NOMO-1 (cell line): ENCODE data around the gene TUG1.

Experiments used
- DNase-seq, 2 experiments: peaks; one replicate each; lab custom pipeline; 2025; ENCODE audit not compliant: unreplicated experiment in 2 of 2; lab: John Stamatoyannopoulos, UW

Gene TUG1

GRCh38 chr22:30947173-30947815 lies 21.8 kb upstream of the TUG1 start:
- no peak for DNase-seq

GRCh38 chr22:30947816-30948454 lies 21.1 kb upstream of the TUG1 start:
- peak in 1 of 2 experiments; percentile 38 for DNase-seq

- DNase-seq, result no peak
These were observed 20.1 kb upstream of the TUG1 start for GRCh38 chr22:30948930-30949342.

GRCh38 chr22:30949934-30950660 lies 19.0 kb upstream of the TUG1 start:
- DNase-seq, result no peak

GRCh38 chr22:30953206-30953605 lies 15.9 kb upstream of the TUG1 start:
- DNase-seq, result no peak

GRCh38 chr22:30955153-30955552 lies 13.9 kb upstream of the TUG1 start:
- no peak for DNase-seq

- no peak for DNase-seq
These were observed 4.2 kb upstream of the TUG1 start for GRCh38 chr22:30964858-30965257.

GRCh38 chr22:30968015-30968923 lies 796 bp upstream of the TUG1 start, which contains the start of gene MORC2:
MORC2 (minus strand) TSS chr22:30968774; CDS start chr22:30967889, 885 bp downstream.
- DNase-seq, result peak in 1 of 2 experiments; percentile 77

- DNase-seq, result peak; percentile 33 to 44
These were observed 679 bp downstream of the TUG1 start for GRCh38 chr22:30969532-30970355.

GRCh38 chr22:30970356-30970746 lies 1.3 kb downstream of the TUG1 start:
- no peak for DNase-seq

GRCh38 chr22:30978304-30978962 lies 9.4 kb downstream of the TUG1 start:
- DNase-seq, result peak; percentile 13 to 60

- no peak for DNase-seq
These were observed 10.9 kb downstream of the TUG1 start for GRCh38 chr22:30979932-30980331.

- no peak for DNase-seq
These were observed 13.4 kb downstream of the TUG1 start for GRCh38 chr22:30982512-30982911.

- no peak for DNase-seq
These were observed 15.3 kb downstream of the TUG1 start for GRCh38 chr22:30984317-30984716.

GRCh38 chr22:30985561-30986208 lies 16.6 kb downstream of the TUG1 start:
- no peak for DNase-seq

- peak; percentile 60 to 88 for DNase-seq
These were observed 20.4 kb downstream of the TUG1 start for GRCh38 chr22:30989474-30989873.

GRCh38 chr22:30990690-30991089 lies 21.6 kb downstream of the TUG1 start:
- no peak for DNase-seq

GRCh38 chr22:30992565-30992964 lies 23.5 kb downstream of the TUG1 start:
- no peak for DNase-seq

- DNase-seq, result peak in 1 of 2 experiments; percentile 2
These were observed 25.9 kb downstream of the TUG1 start for GRCh38 chr22:30994960-30995359.
